ENCODE data around the gene USP21.

The USP21 gene

GRCh38 chr1:161177936-161178244 lies 18.6 kb downstream of the USP21 start:
- H3K27ac ChIP-seq (ENCODE audit: low read length): peak overlapping the region; percentile 91; the same call in 1 of the 2 replicates
- H3K9ac ChIP-seq (ENCODE audit: low read length): peak overlapping the region; percentile 87
- DNase-seq: no peak
- H3K4me3 ChIP-seq (ENCODE audit: low read length): peak overlapping the region; percentile 88
- H3K36me3 ChIP-seq (replicated peaks; ENCODE audit: insufficient read depth, low read length): peaks cover 19% of the 10 kb centered on the region; the same call in 1 of the 2 replicates
- TF ChIP-seq EZH2phosphoT487 (IDR thresholded peaks at IDR 0.05; ENCODE audit: low read length): no peak
- TF ChIP-seq CTCF (IDR thresholded peaks at IDR 0.05; ENCODE audit: low read length): no peak
- TF ChIP-seq EZH2 (optimal IDR thresholded peaks at IDR 0.05; ENCODE audit: low read depth, low read length): no peak
- peaks cover 45% of the 10 kb centered on the region for H3K79me2 ChIP-seq (ENCODE audit: low read length)
- peak overlapping the region; percentile 46 for H2AFZ ChIP-seq (ENCODE audit: low read length)
- H3F3A ChIP-seq (ENCODE audit: insufficient read depth, low read length): peaks cover 38% of the 10 kb centered on the region
- 0 out of 2 replicates have a peak, but pooled peaks cover 5% of the 10 kb centered on the region for H4K20me1 ChIP-seq (ENCODE audit: insufficient read depth, low read length)
- H3K27me3 ChIP-seq (replicated peaks; ENCODE audit: insufficient read depth, low read length): no peaks in the 10 kb centered on the region
- H3K9me3 ChIP-seq (replicated peaks; ENCODE audit: insufficient read depth, low read length): no peaks in the 10 kb centered on the region
- peak overlapping the region; percentile 97 for H3K4me2 ChIP-seq (ENCODE audit: low read depth, low read length)
- H3K9me2 ChIP-seq (replicated peaks; ENCODE audit: insufficient read depth, low read length): no peaks in the 10 kb centered on the region
- H3K4me1 ChIP-seq (ENCODE audit: low read length): peaks cover 58% of the 10 kb centered on the region

GRCh38 chr1:161179698-161180097 lies 20.4 kb downstream of the USP21 start:
- Histone ChIP-seq H3F3A (ENCODE audit: insufficient read depth, low read length) (peaks cover 48% of the 10 kb centered on the region), H3K4me1 (ENCODE audit: low read length) (peaks cover 59% of the 10 kb centered on the region), H3K79me2 (ENCODE audit: low read length) (peaks cover 27% of the 10 kb centered on the region), H3K36me3 (replicated peaks; ENCODE audit: insufficient read depth, low read length) (peaks cover 6% of the 10 kb centered on the region; the same call in 1 of the 2 replicates), H3K4me3 (ENCODE audit: low read length) (no peak overlapping the region), H3K27ac (ENCODE audit: low read length) (no peak overlapping the region), H3K27me3 (replicated peaks; ENCODE audit: insufficient read depth, low read length) (no peaks in the 10 kb centered on the region), H3K9me2 (replicated peaks; ENCODE audit: insufficient read depth, low read length) (no peaks in the 10 kb centered on the region), H4K20me1 (ENCODE audit: insufficient read depth, low read length) (no peaks in the 10 kb centered on the region), H3K4me2 (ENCODE audit: low read depth, low read length) (no peak overlapping the region), H2AFZ (ENCODE audit: low read length) (no peak overlapping the region), H3K9ac (ENCODE audit: low read length) (no peak overlapping the region), H3K9me3 (replicated peaks; ENCODE audit: insufficient read depth, low read length) (no peaks in the 10 kb centered on the region)
- no peak for DNase-seq
- TF ChIP-seq EZH2phosphoT487 (IDR thresholded peaks at IDR 0.05; ENCODE audit: low read length) (no peak), CTCF (IDR thresholded peaks at IDR 0.05; ENCODE audit: low read length) (no peak), EZH2 (optimal IDR thresholded peaks at IDR 0.05; ENCODE audit: low read depth, low read length) (no peak)

- Histone ChIP-seq H3K27ac (ENCODE audit: low read length) (no peak overlapping the region), H3K79me2 (ENCODE audit: low read length) (peaks cover 18% of the 10 kb centered on the region), H3K4me1 (ENCODE audit: low read length) (peaks cover 52% of the 10 kb centered on the region), H4K20me1 (ENCODE audit: insufficient read depth, low read length) (no peaks in the 10 kb centered on the region), H3K4me2 (ENCODE audit: low read depth, low read length) (no peak overlapping the region), H2AFZ (ENCODE audit: low read length) (no peak overlapping the region), H3K4me3 (ENCODE audit: low read length) (no peak overlapping the region), H3K9me3 (replicated peaks; ENCODE audit: insufficient read depth, low read length) (no peaks in the 10 kb centered on the region), H3K9me2 (replicated peaks; ENCODE audit: insufficient read depth, low read length) (no peaks in the 10 kb centered on the region), H3F3A (ENCODE audit: insufficient read depth, low read length) (peaks cover 49% of the 10 kb centered on the region), H3K27me3 (replicated peaks; ENCODE audit: insufficient read depth, low read length) (no peaks in the 10 kb centered on the region), H3K9ac (ENCODE audit: low read length) (no peak overlapping the region), H3K36me3 (replicated peaks; ENCODE audit: insufficient read depth, low read length) (no peaks in the 10 kb centered on the region)
- TF ChIP-seq CTCF (IDR thresholded peaks at IDR 0.05; ENCODE audit: low read length) (peak; percentile 66), EZH2 (optimal IDR thresholded peaks at IDR 0.05; ENCODE audit: low read depth, low read length) (no peak)
- peak; percentile 36 for DNase-seq
Observed at GRCh38 chr1:161180639-161181038, 21.3 kb downstream of the USP21 start.

All from MM.1S (cell line).